NCI-H82 treated with DMSO at 0.1 percent for 48 hours (cell line): Measurements from ENCODE around the gene PLIN1.
"Not testable (repeated sequence)": the region's sequence is repeated elsewhere in the genome, so short reads cannot be mapped to it uniquely, and the experiment has no call there.

Experiments used
- DNase-seq: peaks from one replicate; lab custom pipeline; 2025; ENCODE audit not compliant: unreplicated experiment; lab: John Stamatoyannopoulos, UW

PLIN1 gene

DNA sequence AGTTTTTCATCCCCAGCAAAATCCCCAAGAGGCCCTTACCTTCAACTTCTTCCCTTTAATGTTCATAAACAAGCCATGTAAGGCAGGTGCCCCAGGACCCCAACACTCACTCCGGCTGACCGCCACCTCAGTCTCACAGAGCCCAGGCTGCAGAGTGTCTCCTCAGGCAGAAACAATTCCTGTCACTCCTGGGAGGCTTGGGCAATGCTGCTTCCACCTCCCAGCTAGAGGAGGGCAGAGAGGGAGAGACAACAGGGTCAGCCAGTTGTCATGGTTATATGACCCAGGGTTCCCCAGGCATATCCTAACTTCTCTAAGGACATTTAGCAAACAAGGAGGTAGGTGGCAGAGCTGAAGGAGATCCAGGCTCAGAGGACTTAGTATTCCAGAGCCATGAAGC, at the start of gene PLIN1:
PLIN1 (minus strand) TSS at position 156 of the 400 bp plus-strand sequence. CDS start 1,878 bp downstream, outside the sequence.
- no peak for DNase-seq

DNA sequence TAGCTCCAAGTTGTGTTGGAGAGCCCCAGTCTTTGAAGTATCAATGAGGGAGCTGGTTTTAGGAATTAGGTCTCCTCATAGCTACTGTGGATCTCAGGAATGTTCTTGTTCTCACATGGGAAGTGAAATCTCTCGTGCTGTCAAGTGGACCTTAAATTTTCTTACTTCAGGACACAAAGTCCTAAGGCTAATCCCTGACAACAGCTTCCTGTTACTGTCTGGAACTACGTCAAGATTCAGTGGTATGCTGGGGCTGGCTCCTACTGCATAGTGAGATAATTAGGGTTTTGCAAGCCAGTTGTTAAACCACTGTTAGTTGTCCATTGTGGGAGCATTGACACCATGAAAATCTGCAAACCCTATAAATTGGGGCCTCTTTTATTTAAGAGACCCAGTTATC, 49.1 kb upstream of the PLIN1 start:
- no peak for DNase-seq

GRCh38 chr15:89725064-89725463, 45.9 kb upstream of the PLIN1 start:
- DNase-seq: no peak

GRCh38 chr15:89724621-89725020, 45.5 kb upstream of the PLIN1 start:
- DNase-seq: no peak

DNA sequence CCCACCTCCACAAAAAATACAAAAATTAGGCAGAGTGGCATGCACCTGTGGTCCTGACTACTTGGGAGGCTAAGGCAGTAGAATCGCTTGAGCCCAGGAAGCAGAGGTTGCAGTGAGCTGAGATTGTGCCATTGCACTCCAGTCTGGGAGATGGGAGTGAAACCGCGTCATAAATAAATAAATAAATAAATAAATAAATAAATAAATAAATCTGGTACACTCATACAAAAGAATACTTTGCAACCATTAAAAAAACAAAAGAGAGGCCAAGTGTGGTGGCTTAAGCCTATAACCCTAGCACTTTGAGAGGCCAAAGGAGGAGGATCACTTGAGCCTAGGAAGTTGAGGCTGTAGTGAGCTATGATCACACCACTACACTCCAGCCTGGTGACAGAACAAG, 43.9 kb upstream of the PLIN1 start:
- no peak for DNase-seq

- no peak for DNase-seq
These were observed 35.6 kb upstream of the PLIN1 start for GRCh38 chr15:89714775-89715174.

DNA sequence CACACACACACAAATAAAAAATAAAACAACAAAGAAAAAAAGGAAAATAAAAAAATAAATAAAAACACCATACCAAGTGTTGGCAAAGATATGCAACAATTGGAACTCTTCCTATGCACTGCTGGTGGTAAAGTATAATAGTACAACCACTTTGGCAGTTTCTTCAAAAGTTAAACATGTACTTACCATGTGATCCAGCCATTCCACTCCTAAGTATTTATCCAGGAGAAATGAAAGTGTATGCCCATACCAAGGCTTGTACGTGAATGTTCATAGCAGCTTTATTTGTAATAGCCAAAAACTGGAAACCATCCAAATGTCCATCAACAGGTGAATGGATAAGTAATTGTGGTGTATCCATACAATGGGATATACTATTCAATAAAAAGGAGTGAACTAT, 28.4 kb upstream of the PLIN1 start:
- DNase-seq: no peak

DNA sequence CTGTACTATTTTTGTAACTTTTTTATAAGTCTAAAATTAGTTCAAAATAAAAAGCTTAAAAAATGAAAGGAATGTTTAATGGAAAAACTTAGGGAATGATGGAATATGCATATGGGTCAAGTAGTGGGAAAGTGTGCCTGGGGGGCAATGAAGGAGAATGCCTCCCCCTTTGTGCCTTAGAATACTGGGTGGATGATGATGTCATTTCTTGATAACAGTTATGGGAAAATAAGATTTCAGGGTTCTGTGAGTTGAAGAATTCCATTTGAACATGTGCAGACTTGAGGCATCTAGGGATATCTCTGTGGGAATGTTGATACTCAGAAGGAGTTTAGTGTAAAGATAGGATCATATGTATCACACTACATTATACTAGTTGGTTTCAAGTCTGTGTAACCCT, 25.2 kb upstream of the PLIN1 start:
- no peak for DNase-seq

DNA sequence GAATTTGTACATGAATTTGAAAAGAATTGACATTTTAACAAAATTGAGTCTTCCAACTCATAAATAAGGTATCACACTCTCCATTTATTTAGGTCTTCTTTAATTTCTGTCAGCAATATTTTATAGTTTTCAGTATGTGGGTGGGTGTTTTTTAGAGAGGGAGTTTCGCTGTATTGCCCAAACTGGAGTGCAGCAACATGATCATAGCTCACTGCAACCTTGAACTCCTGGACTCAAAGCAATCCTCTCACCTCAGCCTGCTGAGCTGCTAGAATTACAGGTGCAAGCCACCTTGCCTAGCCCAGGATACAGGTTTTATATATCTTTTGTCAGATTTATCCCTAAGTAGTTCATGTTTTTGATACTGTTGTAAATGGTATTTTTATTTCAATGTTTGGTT, 16.0 kb upstream of the PLIN1 start:
- DNase-seq: no peak

- no peak for DNase-seq
These were observed 14.5 kb upstream of the PLIN1 start for GRCh38 chr15:89693696-89694095.

DNA sequence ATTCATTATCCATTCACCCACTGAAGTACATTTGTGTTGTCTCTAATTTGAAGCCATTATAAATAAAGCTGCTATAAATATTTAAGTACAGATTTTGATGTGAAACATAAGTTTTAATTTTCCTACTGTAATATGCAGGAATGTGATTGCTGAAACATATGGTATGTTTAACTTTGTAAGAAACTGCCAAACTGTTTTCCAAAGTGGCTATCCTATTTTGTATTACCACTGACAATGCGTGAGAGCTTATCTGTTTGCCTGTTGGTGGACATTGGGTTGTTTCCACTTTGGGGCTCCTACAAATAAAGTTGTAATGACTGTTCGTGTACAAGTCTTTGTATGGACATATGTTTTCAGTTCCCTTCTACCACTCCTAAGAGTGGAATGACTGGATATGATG, 13.9 kb upstream of the PLIN1 start:
- no peak for DNase-seq

DNA sequence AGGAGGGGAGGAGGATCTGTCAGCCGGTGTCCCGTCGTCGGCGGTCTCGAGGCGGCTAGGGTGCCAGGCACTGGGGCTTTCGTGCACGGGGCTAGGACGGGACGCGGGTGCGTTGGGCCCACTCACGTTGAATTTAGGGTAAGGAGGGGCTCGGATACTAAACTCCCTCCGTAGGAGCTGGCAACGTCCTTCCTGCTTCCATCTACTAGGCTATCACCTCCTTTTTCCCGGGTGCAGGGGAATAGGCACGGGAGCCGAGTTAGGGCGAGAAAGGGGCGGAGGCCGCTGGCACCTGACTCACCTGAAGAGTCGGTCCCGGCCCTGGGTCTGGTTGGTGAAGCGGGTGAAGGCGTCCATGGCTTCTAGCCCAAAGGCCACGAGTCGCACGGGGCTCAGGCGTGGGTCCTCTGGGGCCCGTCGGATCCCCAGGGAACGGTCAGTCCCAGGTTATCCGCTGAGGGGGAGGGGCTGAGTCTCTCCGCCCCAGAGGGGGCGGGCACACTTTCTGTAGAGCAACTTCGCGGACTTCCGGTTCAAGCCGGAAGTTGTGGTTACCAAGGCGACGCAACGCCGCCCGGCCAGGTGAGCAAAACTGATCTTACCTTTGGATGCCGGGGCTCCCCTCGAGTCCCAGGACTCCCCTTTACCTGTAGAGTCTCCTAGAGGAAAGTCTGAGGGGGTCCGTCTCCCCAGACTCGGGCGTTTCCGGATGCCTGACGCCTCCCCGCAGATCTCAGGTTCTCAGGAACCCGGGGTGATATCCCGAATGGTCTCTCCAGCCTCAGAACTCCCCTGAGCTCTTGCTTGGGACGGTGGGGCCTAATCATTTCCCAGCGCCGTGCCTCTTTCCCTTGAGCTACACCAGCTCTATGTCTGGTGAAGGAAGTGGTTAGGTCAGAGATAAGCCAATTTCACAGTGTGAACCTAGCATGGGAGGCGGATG, 11.4 kb upstream of the PLIN1 start, which contains the start of the genes PEX11A and WDR93:
PEX11A (minus strand) TSS at position 479 of the 943 bp plus-strand sequence; CDS start at position 357, 122 bp downstream.
WDR93 (plus strand) TSS at position 536 of the 943 bp plus-strand sequence. CDS start 10,936 bp downstream, outside the sequence.
- DNase-seq: peak; percentile 30

- not testable (repeated sequence) for DNase-seq
These were observed 10.7 kb upstream of the PLIN1 start for GRCh38 chr15:89689930-89690275.

- no peak for DNase-seq
These were observed 7.4 kb upstream of the PLIN1 start for GRCh38 chr15:89686522-89686921.

DNA sequence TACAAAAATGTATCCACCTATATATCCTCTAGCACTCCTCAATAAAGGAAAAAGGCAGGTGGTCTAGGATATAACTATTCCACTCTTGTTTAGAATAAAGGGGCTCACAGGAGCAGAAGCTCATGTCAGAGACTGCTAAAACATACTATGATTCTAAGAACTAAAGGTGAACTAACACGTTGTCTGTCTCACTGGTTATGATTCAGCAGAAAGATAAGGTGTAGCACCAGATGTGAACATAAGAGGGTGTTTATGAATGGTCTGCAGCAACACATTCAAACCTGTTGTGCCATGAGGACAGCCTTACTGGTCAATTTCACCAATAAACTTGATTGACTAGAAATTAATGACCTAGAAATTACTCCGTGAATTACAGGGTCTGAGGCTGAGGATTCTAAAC, 6.8 kb upstream of the PLIN1 start:
- no peak for DNase-seq

- DNase-seq: no peak
These were observed 2.0 kb upstream of the PLIN1 start for GRCh38 chr15:89681146-89681545.

GRCh38 chr15:89680282-89680873, 1.2 kb upstream of the PLIN1 start:
- no peak for DNase-seq

DNA sequence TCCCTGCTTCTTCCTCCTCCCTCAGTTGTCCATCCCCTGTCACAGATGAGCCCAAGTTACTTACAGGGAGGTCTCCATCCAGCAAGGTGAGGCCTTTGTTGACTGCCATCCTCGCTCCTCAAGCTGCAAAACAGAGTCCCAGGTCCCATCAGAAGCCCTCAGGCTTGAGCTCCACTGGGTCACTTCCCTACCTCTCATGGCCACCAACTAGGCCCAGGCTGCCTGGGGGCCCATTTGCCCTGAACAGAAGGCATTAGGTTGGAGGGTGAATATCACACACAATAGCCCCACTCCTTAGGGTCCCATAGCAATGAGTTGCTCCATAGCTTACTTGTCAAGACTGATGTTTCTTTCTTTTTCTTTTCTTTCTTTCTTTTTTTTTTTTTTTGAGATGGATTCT, 1.8 kb downstream of the PLIN1 start:
- DNase-seq: no peak

DNA sequence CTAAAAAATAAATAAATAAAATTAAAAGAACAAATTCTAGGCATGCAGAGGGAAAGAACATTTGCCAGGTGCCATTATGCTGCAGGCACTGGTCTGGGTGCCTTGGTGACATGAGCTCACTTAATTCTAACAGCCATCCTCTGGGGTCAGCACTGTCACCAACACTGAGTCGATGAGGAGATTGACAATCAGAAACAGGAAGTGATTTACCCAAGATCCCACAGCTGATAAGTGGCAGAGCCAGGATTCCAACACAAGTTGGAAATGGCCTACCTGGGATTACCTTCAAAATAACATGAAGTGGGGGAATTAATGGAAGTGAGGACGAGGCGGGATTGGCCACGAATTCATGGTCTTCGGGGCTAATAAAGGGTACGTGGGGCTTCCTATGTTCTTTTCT, 3.6 kb downstream of the PLIN1 start:
- DNase-seq: no peak

GRCh38 chr15:89674526-89674925, 4.6 kb downstream of the PLIN1 start:
- no peak for DNase-seq

GRCh38 chr15:89673165-89673512, 6.0 kb downstream of the PLIN1 start:
- DNase-seq: peak; percentile 20
